ENCODE data around the gene FLCN.

The FLCN gene

DNA sequence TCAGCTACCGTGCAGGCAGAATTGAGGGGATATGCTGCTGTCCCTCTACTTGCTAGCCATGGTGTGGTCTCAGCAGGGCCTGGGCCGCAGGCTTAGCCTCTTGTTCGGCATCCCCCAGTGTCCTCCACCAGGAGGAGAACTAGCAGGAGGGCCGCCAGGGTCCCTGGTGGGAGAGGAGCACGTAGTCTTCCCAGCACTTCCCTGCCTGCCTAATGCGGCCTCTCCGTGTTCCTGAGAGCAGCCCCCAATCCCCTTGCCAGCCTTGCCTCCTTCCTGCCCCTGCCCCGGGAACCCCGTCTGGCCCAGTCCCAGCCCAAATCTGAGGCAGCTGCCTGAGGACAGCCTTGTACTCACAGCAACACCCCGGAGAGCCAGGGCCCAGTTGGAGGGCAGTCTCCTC is 69.0 kb downstream of the FLCN start:
- Histone ChIP-seq H3K4me3 (ENCODE audit: low read length) (no peak overlapping the region), H3K9ac (ENCODE audit: low read depth, low read length) (no peak overlapping the region), H3K4me1 (ENCODE audit: insufficient read depth, low read length) (no peaks in the 10 kb centered on the region), H3K27ac (ENCODE audit: low read length) (no peak overlapping the region), H3K27me3 (ENCODE audit: insufficient read depth, low read length) (no peaks in the 10 kb centered on the region), H3K36me3 (ENCODE audit: insufficient read depth, low read depth, low read length) (peaks cover 51% of the 10 kb centered on the region), H3K9me3 (ENCODE audit: insufficient read depth, low read depth, low read length) (no peaks in the 10 kb centered on the region)

DNA sequence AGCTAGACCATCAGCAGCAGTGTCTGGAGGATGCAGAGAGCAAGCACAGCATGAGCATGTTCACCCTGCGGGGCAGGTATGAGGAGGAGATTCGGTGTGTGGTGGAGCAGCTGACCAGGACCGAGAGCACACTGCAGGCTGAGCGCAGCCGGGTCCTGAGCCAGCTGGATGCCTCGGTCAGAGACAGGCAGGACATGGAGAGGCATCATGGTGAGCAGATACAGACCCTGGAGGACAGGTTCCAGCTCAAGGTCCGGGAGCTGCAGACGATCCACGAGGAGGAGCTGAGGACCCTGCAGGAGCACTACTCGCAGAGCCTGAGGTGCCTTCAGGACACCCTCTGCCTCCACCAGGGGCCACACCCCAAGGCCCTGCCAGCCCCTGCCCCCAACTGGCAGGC is 69.6 kb downstream of the FLCN start:
- H3K27me3 ChIP-seq (ENCODE audit: insufficient read depth, low read length), result no peaks in the 10 kb centered on the region
- H3K27ac ChIP-seq (ENCODE audit: low read length), result no peak overlapping the region
- no peak overlapping the region for H3K4me3 ChIP-seq (ENCODE audit: low read length)
- peaks cover 53% of the 10 kb centered on the region for H3K36me3 ChIP-seq (ENCODE audit: insufficient read depth, low read depth, low read length)
- H3K9ac ChIP-seq (ENCODE audit: low read depth, low read length), result no peak overlapping the region
- H3K9me3 ChIP-seq (ENCODE audit: insufficient read depth, low read depth, low read length), result no peaks in the 10 kb centered on the region
- H3K4me1 ChIP-seq (ENCODE audit: insufficient read depth, low read length), result no peaks in the 10 kb centered on the region

DNA sequence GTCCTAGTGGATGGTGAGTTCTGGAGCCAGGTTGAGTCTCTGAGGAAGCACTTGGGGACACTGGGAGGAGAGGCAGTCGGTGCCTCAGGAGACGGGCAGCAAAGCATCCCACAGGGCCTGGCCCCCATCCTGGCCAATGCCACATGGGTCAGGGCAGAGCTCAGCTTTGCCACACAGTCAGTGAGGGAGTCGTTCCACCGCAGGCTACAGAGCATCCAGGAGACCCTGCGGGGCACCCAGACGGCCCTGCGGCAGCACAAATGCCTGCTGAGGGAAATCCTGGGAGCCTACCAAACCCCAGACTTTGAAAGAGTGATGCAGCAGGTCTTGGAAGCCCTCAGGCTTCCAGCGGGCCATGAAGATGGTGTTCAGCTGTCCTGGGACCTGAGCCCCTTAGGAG is 70.5 kb downstream of the FLCN start:
- Histone ChIP-seq H3K9me3 (ENCODE audit: insufficient read depth, low read depth, low read length) (no peaks in the 10 kb centered on the region), H3K27ac (ENCODE audit: low read length) (no peak overlapping the region), H3K4me3 (ENCODE audit: low read length) (no peak overlapping the region), H3K36me3 (ENCODE audit: insufficient read depth, low read depth, low read length) (peaks cover 60% of the 10 kb centered on the region), H3K27me3 (ENCODE audit: insufficient read depth, low read length) (no peaks in the 10 kb centered on the region), H3K4me1 (ENCODE audit: insufficient read depth, low read length) (no peaks in the 10 kb centered on the region), H3K9ac (ENCODE audit: low read depth, low read length) (no peak overlapping the region)

DNA sequence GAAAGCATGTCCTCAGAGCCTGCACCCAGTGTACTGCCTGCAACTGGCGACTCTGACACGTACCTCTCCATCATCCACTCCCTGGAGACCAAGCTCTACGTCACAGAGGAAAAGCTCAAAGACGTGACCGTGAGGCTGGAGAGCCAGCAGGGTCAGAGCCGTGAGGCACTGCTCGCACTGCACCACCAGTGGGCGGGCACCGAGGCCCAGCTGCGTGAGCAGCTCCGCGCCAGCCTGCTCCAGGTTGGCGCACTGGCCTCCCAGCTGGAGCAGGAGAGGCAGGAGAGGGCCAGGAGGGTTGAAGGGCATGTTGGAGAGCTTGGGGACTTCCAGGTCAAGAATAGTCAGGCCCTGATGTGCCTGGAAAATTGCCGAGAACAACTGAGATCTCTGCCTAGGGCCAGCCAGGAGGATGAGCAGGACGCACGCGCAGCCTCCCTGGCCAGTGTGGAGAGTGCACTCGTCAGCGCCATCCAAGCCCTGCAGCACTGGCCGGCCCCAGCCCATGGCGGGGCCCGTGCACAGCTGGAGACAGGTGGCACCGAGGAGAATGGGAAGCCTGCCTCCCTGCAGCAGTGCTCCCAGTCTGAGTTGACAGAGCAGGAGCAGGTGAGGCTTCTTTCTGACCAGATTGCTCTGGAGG is 71.2 kb downstream of the FLCN start:
- H3K36me3 ChIP-seq (ENCODE audit: insufficient read depth, low read depth, low read length), result peaks cover 66% of the 10 kb centered on the region
- H3K27me3 ChIP-seq (ENCODE audit: insufficient read depth, low read length), result no peaks in the 10 kb centered on the region
- H3K4me1 ChIP-seq (ENCODE audit: insufficient read depth, low read length), result no peaks in the 10 kb centered on the region
- no peak overlapping the region for H3K27ac ChIP-seq (ENCODE audit: low read length)
- H3K9me3 ChIP-seq (ENCODE audit: insufficient read depth, low read depth, low read length), result no peaks in the 10 kb centered on the region
- no peak overlapping the region for H3K9ac ChIP-seq (ENCODE audit: low read depth, low read length)
- H3K4me3 ChIP-seq (ENCODE audit: low read length), result no peak overlapping the region

GRCh38 chr17:17164676-17165075 is 72.3 kb downstream of the FLCN start:
- H3K27ac ChIP-seq (ENCODE audit: low read length), result no peak overlapping the region

DNA sequence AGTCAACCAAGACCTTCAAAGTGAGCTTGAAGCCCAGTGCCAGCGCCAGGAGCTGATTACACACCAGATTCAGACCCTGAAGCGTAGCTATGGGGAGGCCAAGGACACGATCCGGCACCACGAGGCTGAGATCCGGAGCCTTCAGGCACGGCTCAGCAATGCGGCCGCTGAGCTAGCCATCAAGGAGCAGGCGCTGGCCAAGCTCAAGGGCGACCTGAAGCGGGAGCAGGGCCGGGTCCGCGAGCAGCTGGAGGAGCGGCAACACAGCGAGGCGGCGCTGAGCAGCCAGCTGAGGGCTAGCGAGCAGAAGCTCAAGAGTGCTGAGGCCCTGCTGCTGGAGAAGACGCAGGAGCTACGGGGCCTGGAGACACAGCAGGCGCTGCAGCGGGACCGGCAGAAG is 72.8 kb downstream of the FLCN start:
- Histone ChIP-seq H3K4me1 (ENCODE audit: insufficient read depth, low read length) (no peaks in the 10 kb centered on the region), H3K27ac (ENCODE audit: low read length) (no peak overlapping the region), H3K4me3 (ENCODE audit: low read length) (no peak overlapping the region), H3K27me3 (ENCODE audit: insufficient read depth, low read length) (no peaks in the 10 kb centered on the region), H3K36me3 (ENCODE audit: insufficient read depth, low read depth, low read length) (peaks cover 78% of the 10 kb centered on the region), H3K9me3 (ENCODE audit: insufficient read depth, low read depth, low read length) (no peaks in the 10 kb centered on the region), H3K9ac (ENCODE audit: low read depth, low read length) (no peak overlapping the region)

More at GRCh38 chr17:17164676-17165075, 72.3 kb downstream of the FLCN start:
- Histone ChIP-seq H3K36me3 (ENCODE audit: insufficient read depth, low read depth, low read length) (peaks cover 73% of the 10 kb centered on the region), H3K9me3 (ENCODE audit: insufficient read depth, low read depth, low read length) (no peaks in the 10 kb centered on the region), H3K27me3 (ENCODE audit: insufficient read depth, low read length) (no peaks in the 10 kb centered on the region), H3K9ac (ENCODE audit: low read depth, low read length) (no peak overlapping the region), H3K4me1 (ENCODE audit: insufficient read depth, low read length) (no peaks in the 10 kb centered on the region), H3K4me3 (ENCODE audit: low read length) (no peak overlapping the region)

All from iPS-20b (cell line).